Activated naive CD4-positive, alpha-beta T cell treated with Interleukin-2 at 50 U/mL for 16 hours (primary cell): ENCODE results near the gene CFAP46.

ENCODE experiments used
- DNase-seq: peaks from one replicate; pipeline ENCODE4 v3.0.0-alpha.2; 2020

CFAP46 gene

DNA sequence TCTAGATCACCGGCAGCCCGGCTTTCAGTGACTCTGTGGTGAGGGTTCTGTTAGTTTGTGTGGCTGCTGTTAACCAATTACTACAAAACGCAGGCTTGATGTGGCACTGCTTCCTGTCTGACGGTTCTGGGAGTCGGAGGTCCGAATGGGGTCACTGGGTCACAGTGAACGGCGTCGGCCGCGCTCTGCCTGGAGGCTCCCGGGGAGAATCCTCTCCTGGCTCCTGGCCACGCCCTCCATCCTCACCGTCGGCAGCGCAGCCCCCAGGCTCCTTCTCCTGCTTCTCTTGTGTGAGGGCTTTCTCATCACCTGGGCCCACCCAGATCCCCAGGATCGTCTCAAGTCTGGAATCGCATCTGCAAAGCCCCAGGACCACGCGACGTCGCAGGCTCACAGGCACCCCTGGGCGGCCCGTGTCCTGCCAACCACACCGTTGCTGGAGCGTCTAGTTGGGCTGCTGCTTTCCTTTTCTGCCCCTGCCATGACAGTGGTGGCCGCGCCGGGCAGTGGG, 124.6 kb downstream of the CFAP46 start:
- no peak for DNase-seq

DNA sequence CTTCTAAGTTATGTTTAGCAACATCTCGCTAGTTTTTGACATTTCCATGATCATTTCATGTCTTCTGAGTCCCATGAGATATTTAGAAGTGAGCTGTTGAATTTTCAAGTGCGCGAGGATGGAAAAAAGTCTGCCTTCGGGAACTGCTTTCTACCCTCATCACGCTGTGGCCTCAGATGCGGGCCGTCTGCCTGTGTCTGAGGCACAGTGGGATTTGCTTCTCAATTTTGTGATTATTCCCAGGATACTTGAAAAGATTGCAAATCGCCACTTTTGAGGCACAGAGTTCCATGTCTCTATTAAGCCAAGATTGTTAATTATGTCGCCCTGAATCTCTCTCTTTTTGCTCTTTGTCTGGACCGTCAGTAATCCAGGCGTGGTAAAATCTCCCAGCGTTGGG, 125.7 kb downstream of the CFAP46 start:
- no peak for DNase-seq

DNA sequence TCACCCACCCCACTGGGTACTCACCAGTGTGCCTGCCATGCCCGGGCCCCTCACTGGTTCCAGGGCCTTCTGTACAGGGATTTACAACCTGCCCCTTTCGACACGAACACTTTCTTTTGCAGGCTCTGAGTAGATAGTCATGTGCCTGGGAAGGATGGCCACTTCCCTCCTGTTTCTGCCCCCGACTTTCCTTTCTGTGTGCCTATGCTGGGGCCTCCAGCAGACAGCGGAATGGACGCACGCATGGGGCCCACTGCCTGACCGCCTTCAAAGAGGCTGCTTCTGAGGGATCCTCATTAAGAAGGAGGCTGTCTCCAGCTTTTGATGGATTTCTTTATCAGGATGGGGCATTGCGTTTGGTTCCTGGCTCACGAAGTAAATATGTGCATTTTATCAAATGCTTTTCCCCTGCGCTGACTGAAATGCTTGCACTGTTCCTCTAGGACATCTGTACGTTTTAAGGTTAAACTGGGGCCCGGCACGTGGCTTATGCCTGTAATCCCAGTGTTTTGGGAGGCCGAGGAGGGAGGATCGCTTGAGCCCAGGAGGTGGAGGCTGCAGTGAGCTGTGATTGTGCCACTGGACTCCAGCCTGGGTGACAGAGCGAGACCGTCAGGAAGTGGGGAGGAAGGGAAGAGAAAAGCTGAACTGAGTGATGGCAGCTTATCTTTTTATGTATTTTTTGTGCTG, 127.1 kb downstream of the CFAP46 start:
- DNase-seq = no peak

DNA sequence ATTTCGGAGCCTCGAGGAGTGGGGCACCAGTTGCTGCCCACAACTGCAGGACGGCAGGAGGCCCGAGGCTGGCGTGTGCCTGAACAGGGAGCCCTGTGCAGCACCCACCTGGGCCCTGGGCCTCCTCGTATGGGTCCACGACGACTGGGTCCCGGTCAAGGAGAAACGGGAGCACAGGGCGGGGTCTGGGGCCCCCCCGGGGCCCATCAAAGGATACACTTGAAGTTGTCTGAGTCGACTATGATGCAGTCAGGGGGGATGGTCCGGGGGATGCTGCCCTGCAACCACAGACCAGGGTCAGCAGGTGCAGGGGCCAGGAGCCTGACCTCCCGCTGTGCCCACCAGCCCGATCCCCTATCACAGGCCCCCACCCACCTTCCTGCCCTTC, 127.9 kb downstream of the CFAP46 start:
- DNase-seq = no peak

DNA sequence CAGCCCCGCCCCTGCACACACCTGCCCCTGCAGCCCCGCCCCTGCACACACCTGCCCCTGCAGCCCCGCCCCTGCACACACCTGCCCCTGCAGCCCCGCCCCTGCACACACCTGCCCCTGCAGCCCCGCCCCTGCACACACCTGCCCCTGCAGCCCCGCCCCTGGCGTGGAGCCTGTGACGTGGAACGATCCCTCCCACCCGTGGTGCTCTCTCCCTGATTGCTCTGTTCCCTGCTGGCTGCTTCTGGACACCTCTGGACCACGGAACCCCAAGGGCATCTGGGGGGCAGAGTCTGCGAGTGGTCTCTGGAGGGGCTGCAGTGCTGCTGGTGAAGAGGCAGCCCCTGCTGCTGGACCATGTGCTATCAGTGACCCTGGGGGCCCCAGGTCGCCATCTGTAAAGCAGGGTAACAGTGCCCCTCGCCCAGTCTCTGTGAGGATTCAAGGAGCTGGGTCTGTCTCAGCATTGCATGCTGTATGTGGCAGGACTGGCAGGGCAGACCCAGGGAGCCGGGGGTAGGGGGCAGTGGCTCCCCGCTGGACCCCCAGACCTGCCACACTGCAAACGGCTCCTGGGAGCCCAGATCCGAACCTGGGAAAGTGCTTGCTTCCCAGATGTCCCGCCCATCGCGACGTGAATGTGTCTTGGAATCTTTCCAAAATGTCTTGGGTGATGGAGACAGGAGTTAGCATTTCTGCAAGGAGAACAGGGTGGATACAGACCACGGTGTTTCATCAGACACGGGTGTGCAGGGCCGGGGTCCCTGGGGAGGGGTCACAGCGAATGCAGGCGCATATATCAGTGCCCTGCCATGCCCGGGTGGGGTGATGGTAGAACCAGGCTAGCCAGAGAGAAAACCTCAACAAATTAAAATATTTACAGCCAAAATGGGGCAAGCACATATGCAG, 128.6 kb downstream of the CFAP46 start:
- no peak for DNase-seq

DNA sequence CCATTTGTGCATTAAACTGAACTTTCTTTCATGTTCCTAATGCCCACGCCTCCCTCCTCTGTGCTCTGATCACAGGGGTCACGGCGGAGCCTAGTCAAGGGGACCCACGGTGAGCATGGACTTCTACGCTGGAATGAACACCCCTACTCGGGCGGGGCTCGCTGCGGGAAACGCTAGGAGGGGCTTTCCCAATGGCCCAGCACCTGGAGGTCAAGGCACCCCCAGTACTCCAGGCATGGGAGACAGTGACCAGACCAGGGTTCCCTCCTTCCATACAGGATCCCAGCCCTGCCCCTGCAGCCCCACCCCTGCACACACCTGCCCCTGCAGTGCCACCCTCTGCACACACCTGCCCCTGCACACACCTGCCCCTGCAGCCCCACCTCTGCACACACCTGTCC, 129.4 kb downstream of the CFAP46 start:
- no peak for DNase-seq

DNA sequence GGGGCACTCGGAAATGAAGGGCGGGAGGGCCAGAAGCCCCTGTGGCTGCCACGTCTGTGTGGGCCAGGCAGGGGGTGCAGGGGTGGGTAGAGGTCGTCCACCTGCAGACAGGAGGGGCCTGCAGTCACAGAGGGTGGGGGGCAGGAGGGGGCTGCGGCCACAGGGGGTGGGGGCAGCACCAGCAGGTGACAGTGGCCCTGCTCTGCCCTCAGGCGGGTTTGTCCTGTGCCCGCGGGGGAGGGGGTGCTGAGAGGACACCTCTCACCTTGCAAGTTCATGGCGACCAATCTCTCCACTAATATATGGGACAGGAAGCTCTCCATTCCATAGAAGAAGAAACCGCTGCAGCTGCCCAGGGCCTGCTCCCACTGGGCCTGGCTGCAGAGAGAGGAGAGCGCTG, 129.8 kb downstream of the CFAP46 start:
- DNase-seq = no peak

DNA sequence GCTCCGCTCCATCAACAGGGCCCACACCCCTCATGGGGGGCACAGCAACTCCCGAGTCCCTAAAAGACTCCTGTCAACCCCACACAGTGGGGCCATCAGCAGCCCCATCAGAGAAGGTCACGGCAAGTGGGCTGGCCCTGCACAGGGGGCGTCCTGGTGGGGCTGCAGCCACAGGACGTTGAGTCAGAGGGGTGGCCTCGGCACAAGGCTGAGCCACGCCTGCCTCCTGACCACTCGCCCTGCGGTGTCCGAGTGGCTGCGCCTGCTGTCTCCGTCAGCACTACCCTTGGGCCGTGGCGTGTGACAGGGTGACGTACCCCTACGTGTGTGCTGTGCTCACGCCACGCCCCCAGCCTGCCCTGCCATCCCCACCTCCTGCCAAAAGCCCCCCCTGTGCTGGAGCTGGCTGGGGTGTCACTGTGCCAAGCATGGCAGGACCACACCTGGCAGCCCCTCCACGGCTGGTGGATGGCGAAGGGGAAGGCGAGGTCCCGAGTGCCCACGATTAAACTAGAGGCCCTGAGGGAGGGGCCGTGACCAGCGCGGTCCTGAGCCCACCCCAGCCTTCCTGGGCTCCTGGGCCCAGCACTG, 130.4 kb downstream of the CFAP46 start:
- DNase-seq = no peak

DNA sequence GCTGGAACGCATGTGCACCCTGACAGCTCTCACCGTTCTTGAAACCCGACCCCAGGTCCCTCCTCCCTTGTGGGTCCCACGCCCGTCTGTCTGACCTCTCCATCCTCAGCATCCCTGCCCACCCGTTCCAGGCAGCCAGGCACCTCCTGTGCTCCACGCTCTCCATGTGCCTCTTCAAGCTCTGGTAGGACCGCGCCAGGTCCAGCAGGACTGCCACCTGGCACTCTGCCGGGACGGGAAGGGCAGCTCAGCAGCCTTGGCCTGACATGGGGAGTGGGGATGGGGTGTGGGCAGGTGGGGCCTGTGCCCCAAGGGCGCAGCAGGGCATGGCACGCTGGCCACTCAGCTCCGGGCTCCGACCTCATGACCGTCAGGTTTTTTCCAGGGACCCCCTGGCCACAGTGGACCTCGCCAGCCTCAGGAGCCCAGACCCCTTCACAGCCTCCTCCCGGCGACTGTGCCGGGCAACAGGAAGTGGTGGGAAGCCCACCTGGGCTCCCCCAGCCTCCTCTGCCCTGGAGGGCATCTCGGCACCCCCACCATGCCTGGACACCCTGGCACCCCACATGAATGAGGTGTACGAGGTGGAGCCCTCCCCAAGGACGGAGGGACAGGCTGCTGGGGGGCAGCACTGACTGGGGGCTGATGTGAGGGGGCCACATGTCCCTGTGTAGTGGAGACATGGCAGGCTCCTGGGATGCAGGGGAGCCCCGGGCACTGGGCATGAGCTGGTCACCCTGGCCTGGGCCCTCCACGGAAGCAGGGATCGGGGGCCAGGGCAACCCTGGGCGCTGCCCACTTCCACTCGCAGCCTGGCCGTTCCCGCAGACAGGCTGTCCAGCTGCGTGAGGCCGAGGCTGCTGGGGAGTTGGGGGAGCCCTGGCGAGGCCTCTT, 131.3 kb downstream of the CFAP46 start:
- DNase-seq = no peak

DNA sequence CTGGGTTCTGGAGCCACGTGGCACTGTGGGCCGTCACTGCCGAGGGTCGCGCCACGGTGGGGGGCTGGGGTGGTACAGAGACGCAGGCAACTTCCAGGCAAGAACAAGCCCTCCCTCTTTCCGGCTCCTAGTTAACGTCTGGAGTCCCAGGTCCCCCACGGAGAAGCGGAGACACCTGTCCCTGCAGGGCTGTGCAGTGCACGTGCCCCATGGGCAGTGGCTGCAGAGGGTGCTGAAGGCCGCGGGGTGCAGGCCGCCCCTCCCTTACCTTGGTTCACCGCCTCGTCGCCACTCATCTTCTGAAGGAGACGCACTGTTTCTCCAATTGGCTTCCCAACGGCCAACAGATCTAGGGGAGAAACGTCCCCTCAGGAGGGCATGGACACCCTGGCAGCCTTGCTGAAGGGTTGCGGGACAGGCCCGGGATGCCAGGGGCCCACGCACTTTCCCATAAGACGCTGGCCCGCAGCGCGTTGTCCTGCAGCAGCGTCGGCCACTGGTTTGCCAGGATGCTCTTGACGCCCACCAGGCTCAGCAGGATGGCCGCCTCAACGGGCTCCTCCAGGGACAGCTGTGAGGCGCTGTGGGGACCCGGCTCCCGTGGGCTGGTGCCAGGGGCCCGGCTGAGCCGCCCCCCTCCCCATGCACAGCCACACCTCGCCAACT, 132.1 kb downstream of the CFAP46 start:
- DNase-seq = no peak

DNA sequence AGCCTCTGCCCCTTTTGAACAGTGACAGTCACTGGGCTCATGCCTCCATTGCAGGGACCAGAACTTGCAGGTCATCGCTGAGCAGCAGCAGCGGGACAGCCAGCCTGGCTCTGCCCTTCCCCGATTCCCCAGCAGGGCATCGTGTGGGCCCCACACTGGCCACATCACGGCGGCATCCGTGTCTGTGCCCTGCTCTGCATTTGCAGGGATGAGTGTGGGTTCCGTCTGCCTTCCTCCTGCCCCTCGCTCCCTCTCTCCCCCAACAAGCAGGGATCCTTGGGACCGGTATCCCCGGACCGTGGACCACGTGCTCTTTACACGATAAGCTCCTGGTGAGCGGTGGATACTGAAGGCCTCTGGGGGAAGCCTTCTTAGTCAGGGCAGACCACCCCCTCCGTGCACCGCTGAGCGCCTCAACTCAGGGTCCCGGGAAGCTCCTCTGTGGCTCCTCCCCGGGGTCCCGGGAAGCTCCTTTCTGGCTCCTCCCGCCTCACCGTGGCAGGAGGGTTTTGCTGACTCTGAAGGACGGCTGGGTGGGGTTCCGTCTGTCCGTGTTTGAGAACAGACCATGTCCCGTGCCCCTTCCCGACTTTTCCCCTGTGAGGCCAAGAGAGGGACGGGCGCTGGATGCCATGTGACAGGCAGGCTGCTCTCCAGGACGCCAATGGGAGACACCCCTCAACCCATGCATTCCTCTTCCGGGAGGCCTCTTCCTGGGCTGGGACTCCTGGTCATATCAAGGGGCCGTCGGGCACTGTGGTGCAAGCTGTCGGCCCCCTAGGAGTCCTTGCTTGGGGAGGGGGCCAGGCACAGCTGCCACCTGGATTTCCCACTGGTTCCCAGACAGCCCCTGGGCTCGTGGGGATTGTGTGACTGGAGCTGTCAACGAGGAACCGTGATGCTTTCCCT, 132.9 kb downstream of the CFAP46 start:
- DNase-seq = no peak

DNA sequence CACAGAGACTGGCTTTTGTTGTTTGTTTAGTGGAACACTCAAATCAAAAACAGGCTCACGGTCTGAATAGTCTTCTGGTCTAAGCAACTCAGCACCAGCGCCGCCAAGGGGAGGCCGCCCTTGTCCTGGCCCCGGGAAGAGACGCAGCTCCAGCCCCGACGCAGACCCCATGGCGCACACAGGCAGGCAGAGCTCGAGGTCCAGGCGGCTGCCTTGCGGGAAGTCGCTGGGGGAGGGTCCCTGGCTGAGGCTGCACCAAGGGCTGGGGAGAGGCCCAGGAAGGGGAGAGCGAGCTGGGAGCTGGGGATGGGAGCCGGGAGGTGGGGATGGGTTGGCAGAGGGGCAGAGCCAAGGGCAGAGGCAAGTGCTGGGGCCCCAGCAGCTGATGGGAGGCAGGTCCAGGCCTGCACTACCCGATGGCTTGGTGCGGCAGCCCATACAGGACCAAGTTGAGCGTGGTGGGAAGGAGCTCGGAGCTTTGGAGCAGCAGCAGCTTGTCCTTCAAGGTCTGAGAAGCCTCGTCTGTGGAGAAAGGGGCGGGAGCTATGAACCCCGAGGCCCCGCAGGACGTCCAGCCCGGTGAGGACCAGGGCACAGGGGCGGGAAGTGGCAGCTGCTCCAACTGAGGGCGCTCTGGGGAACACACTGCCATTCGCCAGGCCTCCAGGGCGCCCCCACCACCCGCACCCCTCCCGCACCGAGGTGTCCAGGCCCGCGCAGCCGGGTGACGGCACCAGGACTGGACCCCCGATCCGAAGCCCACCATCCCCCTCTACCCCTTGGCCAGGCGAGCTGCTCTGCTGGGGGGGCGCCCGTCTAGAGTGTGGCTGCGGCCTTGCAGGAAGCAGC, 133.8 kb downstream of the CFAP46 start:
- no peak for DNase-seq

DNA sequence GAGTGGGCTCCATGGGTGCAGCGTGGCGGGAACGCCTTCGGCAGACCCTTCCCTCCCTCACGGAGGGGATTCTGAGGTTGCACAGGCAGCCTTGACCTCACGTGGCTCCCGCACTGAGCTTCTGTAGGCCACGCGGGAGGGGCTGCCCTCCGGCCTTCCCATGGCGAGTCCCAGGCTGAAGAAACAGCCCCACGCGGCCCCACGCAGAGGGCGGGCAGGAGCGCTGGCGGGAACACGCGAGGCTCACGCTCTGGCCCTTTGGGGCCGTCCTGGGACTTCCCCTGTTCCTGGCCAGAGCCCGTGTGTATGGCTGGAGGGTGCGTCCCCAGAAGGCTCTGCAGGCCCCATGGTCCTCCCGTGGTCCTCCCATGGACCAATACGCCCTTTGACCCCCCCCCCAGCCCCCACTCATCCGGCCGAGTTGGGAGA, 134.7 kb downstream of the CFAP46 start:
- DNase-seq = no peak

DNA sequence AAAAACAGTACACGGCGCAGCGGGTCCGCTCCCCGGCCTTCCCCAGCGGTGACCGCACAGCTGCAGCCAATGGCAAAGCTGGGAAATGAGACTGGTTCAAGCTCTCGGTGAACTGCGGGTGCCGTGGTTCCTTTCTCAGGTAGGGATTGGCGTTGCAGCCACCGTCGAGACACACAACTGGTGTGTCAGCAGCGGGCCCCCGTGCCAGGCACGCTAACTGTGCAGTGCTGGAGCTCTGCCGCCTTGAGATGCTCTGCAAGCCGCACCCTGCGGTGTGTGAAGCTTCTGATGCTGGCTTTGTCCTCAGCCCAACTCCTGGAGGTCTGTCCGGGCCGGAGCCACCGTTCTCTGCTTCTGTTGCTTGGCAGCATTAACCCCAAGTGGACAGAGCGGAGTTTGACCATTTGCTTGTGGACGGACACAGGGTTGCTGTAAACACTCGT, 135.8 kb downstream of the CFAP46 start:
- DNase-seq = no peak

DNA sequence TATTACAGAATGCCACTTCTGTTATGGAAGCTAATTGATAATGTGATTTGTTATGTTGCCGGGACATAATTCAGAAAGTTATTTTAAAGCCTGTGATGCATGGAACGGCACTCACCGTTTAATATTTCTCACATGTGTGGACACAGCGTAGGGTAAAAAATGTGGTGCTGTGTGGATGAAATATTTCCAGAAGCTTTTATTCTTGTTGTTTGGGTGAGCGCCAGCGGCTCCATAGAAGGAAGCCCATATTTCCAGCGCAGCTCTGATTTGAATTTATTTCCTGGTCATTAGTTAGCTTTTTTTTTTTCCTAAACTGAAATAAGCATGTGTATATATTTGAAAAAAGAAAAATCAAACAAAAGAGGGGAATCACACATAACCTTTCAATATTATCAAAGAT, 136.3 kb downstream of the CFAP46 start:
- no peak for DNase-seq

DNA sequence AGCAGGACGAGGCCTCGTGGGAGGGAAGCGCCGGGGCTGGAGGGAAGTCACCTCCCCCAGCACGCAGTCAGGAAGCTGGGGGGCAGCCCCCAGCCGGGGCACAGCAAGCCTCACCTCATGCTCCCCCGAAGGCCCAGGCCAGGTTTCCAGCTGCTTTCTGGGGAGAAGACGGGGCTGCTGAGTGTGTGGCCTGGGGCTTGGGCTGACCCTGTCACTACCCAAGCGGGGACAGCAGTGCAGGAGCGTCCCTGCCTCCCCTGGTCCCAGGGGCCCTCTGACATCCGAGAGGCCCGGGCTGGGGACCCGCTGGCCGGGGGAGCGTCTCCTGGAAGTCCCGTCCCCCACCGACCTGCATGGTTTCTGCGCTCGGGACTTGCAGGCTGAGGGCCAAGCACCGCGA, 136.8 kb downstream of the CFAP46 start:
- DNase-seq = no peak

DNA sequence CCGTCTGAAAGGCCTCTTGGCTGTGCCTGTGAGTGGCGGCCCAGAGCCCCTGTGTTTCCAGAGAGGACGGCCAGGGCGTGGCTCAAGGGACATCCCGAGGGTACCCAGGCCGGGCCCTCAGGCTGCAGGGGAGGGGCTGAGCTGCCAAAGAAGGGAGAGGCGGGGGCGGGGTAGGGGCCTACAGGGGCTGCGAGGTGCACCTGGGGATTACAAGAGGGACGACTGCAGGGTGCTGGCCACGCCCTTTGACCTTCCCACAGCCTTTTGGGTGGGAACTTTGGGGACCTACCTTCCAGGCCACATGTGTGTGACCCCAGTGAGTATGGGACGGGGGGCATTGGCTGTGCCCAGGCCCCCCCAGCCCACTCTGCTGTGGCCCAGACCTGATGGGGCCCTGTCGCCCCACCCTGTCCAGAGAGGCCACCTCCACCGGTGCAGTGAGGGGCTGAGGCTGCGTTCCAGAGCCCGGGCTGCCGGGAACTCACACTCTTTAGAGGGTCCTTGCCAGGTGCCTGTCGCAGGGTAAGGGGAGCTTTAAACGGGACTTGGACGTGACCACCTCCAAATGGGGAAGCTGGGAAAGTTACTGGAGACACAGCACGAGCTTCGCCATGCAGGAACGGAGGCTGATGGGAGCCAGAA, 137.5 kb downstream of the CFAP46 start:
- no peak for DNase-seq

DNA sequence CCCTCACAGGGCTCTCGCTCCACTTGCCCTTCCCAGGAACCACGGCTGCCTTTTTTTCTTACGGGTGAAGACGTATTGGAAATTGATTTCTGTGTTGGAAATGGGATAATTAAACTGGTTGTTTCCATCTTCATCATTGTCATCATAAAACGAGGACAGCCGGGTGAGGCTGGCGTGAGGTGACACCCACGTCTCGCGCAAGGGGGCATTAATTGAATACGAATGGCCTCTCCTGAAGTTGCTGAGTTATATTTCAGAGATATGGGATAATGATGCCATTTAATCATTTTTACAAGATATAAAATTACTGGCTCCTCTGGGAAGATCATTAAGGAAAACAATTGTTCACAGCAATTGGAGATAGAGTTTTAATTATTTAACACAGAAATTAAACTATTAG, 138.1 kb downstream of the CFAP46 start:
- no peak for DNase-seq

DNA sequence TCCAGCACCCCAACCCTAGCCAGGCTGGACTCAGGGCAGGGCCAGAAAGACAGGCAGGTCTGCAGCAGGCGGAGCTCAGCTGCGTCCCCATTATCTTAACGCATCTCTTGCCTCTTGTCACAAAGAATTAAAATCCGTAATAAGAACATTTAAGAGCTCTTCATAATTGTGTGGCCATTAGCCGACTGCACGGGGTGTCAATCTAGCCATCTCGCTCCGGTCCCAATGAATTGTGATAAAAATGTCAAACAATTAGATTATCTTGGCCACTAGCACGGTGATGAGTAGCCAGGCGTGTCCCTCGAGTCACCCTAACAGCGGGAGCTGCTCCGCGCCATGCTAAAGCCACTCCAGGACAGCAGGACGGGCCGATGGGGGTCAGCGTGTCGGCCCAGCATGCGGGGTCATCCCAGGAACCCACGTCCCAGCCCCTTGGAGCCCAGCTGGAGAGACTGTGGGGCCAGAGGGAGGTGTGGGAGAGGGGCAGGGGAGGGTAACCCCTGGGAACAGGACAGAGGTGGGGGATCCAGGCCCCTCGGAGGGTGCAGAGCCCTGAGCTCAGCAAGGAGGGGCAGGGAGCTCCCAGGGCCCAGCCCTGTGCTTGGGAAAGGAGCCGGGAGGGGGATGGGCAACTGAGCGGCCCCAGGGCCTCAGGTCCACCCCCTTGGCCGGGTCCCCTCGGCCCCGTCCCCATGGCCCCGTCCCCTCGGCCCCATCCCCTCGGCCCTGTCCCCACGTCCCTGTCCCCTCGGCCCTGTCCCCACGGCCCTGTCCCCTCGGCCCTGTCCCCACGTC, 138.8 kb downstream of the CFAP46 start:
- DNase-seq = no peak
